Lower leg skin (tissue), 3 donors: ENCODE measurements around the gene SFMBT2.

ENCODE experiments used
- POLR2A ChIP-seq, 2 donors: fragments of 450-650 bp; IDR thresholded peaks; one replicate each; pipeline ENCODE4 v1.6.1; 2016 to 2017; ENCODE audit warnings: antibody characterized with exemption in 2 of 2, mild to moderate bottlenecking in 1 of 2, moderate library complexity in 1 of 2
- TF ChIP-seq, protein P1 (sequence below), 3 donors: fragments of 450-650 bp; IDR thresholded peaks; one replicate each; pipeline ENCODE4 v1.5.1; 2016; ENCODE audit warnings: antibody characterized with exemption in 3 of 3, mild to moderate bottlenecking in 3 of 3, moderate library complexity in 2 of 3

DNA sequence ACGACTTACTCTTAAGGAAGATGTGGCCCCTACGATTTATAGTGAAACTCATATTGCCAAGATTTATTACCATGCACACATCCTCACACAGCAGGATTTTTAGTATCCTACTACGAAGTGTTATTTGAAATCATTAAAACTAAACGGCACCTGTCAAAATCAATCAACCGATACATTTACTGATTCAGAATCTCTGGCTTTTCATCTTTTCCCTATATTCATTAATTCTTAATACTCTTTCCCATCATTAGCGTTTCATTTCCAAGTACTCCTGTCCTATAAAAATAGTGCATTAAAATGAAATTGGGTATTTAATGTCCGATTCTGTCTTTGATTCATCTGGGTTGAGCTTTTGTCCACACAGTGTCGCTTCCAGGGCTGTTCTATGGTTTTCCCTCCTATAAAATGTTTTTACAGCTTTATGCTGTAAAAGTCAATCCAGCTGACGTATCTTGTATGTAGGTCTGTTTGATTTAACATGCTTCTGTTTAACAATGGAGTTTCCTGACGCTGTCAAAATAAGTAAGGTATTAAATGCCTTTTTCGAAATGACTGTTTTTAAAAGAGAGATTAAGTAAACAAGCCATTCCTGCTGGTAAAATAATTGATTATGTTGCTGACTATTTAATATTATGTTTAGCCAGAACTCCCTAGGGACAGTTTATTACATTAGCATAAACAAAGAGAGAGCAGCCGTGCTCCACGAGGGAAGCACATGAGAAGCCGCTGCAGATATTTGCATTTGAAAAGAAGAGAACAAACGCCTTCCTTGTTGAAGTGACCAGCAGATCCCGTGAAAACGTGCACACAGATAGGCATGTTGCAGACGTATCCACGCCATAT is 22.3 kb upstream of the SFMBT2 start:
- TF ChIP-seq, protein P1, sequence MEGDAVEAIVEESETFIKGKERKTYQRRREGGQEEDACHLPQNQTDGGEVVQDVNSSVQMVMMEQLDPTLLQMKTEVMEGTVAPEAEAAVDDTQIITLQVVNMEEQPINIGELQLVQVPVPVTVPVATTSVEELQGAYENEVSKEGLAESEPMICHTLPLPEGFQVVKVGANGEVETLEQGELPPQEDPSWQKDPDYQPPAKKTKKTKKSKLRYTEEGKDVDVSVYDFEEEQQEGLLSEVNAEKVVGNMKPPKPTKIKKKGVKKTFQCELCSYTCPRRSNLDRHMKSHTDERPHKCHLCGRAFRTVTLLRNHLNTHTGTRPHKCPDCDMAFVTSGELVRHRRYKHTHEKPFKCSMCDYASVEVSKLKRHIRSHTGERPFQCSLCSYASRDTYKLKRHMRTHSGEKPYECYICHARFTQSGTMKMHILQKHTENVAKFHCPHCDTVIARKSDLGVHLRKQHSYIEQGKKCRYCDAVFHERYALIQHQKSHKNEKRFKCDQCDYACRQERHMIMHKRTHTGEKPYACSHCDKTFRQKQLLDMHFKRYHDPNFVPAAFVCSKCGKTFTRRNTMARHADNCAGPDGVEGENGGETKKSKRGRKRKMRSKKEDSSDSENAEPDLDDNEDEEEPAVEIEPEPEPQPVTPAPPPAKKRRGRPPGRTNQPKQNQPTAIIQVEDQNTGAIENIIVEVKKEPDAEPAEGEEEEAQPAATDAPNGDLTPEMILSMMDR (IDR thresholded peaks at IDR 0.05), result no peak
- TF ChIP-seq POLR2A (IDR thresholded peaks at IDR 0.05), result no peak
